ENCODE measurements around the gene CNGB1.

- TF ChIP-seq CTCF (IDR thresholded peaks at IDR 0.05) (no peak), POLR2A (IDR thresholded peaks at IDR 0.05) (no peak)
Measured at GRCh38 chr16:57960826-57961472, 10.0 kb downstream of the CNGB1 start.

Measured in prostate gland (tissue), 2 donors.